Neural cell (in vitro differentiated cells): ENCODE data around the gene FDPS. TPM values are rescaled to one million over a fixed set of nuclear protein-coding genes. Genes with fewer than 3 reads are reported as not detected.

ENCODE experiments used
- H2AFZ ChIP-seq: fragments of 200-600, 300-800 bp; sonication (generic), shearing (Covaris generic); 2 replicates; pipeline ENCODE4 v1.6.0; 2014; ENCODE audit warnings: low read depth, mild to moderate bottlenecking, antibody characterized with exemption, low read length, moderate library complexity
- H3F3A ChIP-seq: fragments of 200-600 bp; shearing (Covaris generic); 2 replicates; pipeline ENCODE4 v1.6.1; 2016; ENCODE audit warnings: mild to moderate bottlenecking, moderate library complexity, mixed read lengths, antibody characterized with exemption, low read length; ENCODE audit not compliant: insufficient read depth, poor library complexity, severe bottlenecking
- H3K27ac ChIP-seq: fragments of 200-600, 300-800 bp; sonication (generic), shearing (Covaris generic); 2 replicates; pipeline ENCODE4 v1.5.1; 2014; ENCODE audit warnings: mild to moderate bottlenecking, low read length, moderate library complexity
- H3K27me3 ChIP-seq: fragments of 300-800, 200-600 bp; sonication (generic), shearing (Covaris generic); 2 replicates; pipeline ENCODE4 v1.6.0; 2014; ENCODE audit warnings: mild to moderate bottlenecking, low read depth, low read length, moderate library complexity; ENCODE audit not compliant: insufficient read depth
- H3K36me3 ChIP-seq: fragments of 300-800, 200-600 bp; sonication (generic), shearing (Covaris generic); 2 replicates; pipeline ENCODE4 v1.5.1; 2014; ENCODE audit warnings: mild to moderate bottlenecking, antibody characterized with exemption, low read length, moderate library complexity; ENCODE audit not compliant: insufficient read depth
- H3K4me2 ChIP-seq: fragments of 300-800, 200-600 bp; sonication (generic), shearing (Covaris generic); 2 replicates; pipeline ENCODE4 v1.6.0; 2014; ENCODE audit warnings: mild to moderate bottlenecking, low read length
- H3K4me3 ChIP-seq: fragments of 300-800, 200-600 bp; sonication (generic), shearing (Covaris generic); 2 replicates; pipeline ENCODE4 v1.5.1; 2014; ENCODE audit warnings: mild to moderate bottlenecking, low read length, moderate library complexity
- H3K79me2 ChIP-seq: fragments of 200-600 bp; shearing (Covaris generic); replicated peaks from 2 replicates; pipeline ENCODE4 v1.6.0; 2014; ENCODE audit warnings: mild to moderate bottlenecking, low read length, moderate library complexity; ENCODE audit not compliant: insufficient read depth
- H3K9ac ChIP-seq: fragments of 300-800, 200-600 bp; sonication (generic), shearing (Covaris generic); 2 replicates; pipeline ENCODE4 v1.6.1; 2016; ENCODE audit warnings: mild to moderate bottlenecking, low read length, mixed read lengths
- H3K9me2 ChIP-seq: fragments of 200-600 bp; shearing (Covaris generic); 2 replicates; pipeline ENCODE4 v1.6.1; 2016; ENCODE audit warnings: mild to moderate bottlenecking, low read length, mixed read lengths; ENCODE audit not compliant: insufficient read depth
- H3K9me3 ChIP-seq: fragments of 200-600, 300-800 bp; sonication (generic), shearing (Covaris generic); 2 replicates; pipeline ENCODE4 v1.6.1; 2016; ENCODE audit warnings: mild to moderate bottlenecking, mixed run types, low read length, moderate library complexity, mixed read lengths
- H4K20me1 ChIP-seq: fragments of 200-600 bp; shearing (Covaris generic); 2 replicates; pipeline ENCODE4 v1.6.1; 2016; ENCODE audit warnings: mild to moderate bottlenecking, mixed run types; ENCODE audit not compliant: insufficient read depth
- EP300 ChIP-seq: fragments of 450-650 bp; conservative IDR thresholded peaks from 2 replicates; pipeline ENCODE4 v1.6.1; 2014; ENCODE audit warnings: antibody characterized with exemption, mild to moderate bottlenecking, moderate library complexity; ENCODE audit not compliant: poor library complexity, severe bottlenecking
- EZH2 ChIP-seq: fragments of 200-600, 300-800 bp; shearing (Covaris generic), sonication (generic); IDR thresholded peaks from 2 replicates; pipeline ENCODE4 v1.6.1; 2014; ENCODE audit warnings: antibody characterized with exemption, low read length, borderline replicate concordance, mild to moderate bottlenecking; ENCODE audit not compliant: insufficient read depth, poor library complexity, severe bottlenecking
- MXI1 ChIP-seq: fragments of 450-650 bp; conservative IDR thresholded peaks from 2 replicates; pipeline ENCODE4 v1.6.1; 2014; ENCODE audit warnings: antibody characterized with exemption, mild to moderate bottlenecking; ENCODE audit not compliant: poor library complexity, severe bottlenecking
- POLR2AphosphoS5 ChIP-seq: IDR thresholded peaks from 2 replicates; pipeline ENCODE4 v1.6.1; 2012
- RAD21 ChIP-seq: fragments of 450-650 bp; conservative IDR thresholded peaks from 2 replicates; pipeline ENCODE4 v1.6.1; 2014; ENCODE audit warnings: antibody characterized with exemption, mild to moderate bottlenecking, moderate library complexity
- SMC3 ChIP-seq: fragments of 450-650 bp; conservative IDR thresholded peaks from 2 replicates; pipeline ENCODE4 v1.6.1; 2014; ENCODE audit warnings: antibody characterized with exemption, mild to moderate bottlenecking, moderate library complexity; ENCODE audit not compliant: poor library complexity
- TAF1 ChIP-seq: IDR thresholded peaks from 2 replicates; pipeline ENCODE4 v1.6.1; 2012; ENCODE audit warnings: low read depth
- polyA plus RNA-seq: library from polyadenylated mRNA; depleted of rRNA; stranded (reverse); fragments of >200 nt; gene quantifications from 2 replicates; pipeline ENCODE4 v1.2.3, GENCODE V29; 2014
- TF ChIP-seq, protein P1 (sequence below): IDR thresholded peaks from 2 replicates; pipeline ENCODE4 v1.6.1; 2012; ENCODE audit warnings: borderline replicate concordance
- TF ChIP-seq, protein P2 (sequence below): fragments of 450-650 bp; IDR thresholded peaks from 2 replicates; pipeline ENCODE4 v1.5.1; 2014; ENCODE audit warnings: antibody characterized with exemption, mild to moderate bottlenecking, moderate library complexity; ENCODE audit not compliant: poor library complexity, severe bottlenecking

FDPS gene
- polyA plus RNA-seq, 1 donor from 2014 or later = 235 TPM

DNA sequence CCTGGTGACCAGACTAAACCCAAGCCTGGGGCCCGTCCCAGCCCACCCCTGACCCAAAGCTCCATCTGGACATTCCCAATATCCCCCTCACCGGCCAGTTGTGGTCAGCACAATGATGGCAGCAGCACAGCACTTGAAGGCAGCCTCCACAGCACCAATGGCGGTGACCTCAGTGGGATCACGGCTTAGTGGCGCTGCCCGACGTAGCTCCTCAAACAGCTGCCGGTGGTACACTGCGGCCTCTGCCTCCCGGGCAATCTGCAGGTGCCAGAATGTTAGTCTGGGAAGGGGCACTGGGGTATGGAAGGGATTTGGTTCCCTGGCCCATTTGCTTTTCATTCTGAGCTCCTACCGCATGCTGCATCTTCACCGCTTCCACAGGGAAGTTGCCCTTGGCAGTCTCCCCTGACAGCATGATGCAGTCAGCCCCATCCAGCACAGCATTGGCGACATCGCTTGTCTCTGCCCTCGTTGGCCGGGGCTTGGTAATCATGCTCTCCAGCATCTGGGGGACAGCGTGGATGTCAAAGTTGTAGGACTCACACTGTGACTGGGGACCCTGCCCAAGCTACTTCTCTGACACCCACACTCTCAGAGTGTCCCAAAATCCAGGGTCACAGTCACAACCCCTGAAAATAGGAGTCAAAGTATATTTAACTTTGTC is 15.4 kb upstream of the FDPS start:
- Histone ChIP-seq H2AFZ (no peak overlapping the region), H3K9ac (no peak overlapping the region), H3K4me3 (no peak overlapping the region)

DNA sequence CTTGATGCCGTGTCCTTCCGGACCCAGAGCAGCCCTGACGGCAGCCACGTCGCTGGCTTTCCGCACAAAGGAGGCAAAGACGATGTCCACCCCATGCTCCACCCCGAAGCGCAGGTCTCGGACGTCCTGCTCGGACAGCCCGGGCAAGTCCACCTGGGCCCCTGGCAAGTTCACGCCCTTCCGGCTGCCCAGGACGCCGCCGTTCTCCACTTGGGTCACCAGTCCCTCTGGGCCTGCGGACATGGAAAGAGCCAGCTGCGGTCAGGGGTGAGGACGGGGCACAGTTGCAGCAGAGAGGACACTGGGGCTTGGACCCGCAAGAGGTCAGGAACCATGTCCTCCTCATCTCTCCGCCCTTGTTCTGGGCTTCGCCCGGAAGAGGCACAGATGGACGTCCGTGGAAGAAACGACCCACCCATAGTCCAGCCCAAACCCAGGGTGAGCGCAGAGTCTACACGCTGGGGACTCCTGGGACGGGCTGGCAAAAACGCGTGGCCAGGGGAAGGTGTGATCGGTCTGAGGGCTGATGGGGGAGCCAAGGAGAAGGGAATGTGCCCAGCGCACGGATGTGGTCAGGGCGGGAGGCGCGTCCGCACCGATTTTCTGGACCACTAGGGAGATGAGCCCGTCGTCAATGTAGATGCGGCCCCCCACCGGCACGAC is 14.0 kb upstream of the FDPS start:
- H3K79me2 ChIP-seq = no peaks in the 10 kb centered on the region
- H3K27me3 ChIP-seq = peaks cover 27% of the 10 kb centered on the region
- H3K9me2 ChIP-seq = no peaks in the 10 kb centered on the region
- no peak overlapping the region for H2AFZ ChIP-seq
- H3K36me3 ChIP-seq = no peaks in the 10 kb centered on the region
- H4K20me1 ChIP-seq = no peaks in the 10 kb centered on the region
- no peak for TF ChIP-seq TAF1
- TF ChIP-seq, protein P1, sequence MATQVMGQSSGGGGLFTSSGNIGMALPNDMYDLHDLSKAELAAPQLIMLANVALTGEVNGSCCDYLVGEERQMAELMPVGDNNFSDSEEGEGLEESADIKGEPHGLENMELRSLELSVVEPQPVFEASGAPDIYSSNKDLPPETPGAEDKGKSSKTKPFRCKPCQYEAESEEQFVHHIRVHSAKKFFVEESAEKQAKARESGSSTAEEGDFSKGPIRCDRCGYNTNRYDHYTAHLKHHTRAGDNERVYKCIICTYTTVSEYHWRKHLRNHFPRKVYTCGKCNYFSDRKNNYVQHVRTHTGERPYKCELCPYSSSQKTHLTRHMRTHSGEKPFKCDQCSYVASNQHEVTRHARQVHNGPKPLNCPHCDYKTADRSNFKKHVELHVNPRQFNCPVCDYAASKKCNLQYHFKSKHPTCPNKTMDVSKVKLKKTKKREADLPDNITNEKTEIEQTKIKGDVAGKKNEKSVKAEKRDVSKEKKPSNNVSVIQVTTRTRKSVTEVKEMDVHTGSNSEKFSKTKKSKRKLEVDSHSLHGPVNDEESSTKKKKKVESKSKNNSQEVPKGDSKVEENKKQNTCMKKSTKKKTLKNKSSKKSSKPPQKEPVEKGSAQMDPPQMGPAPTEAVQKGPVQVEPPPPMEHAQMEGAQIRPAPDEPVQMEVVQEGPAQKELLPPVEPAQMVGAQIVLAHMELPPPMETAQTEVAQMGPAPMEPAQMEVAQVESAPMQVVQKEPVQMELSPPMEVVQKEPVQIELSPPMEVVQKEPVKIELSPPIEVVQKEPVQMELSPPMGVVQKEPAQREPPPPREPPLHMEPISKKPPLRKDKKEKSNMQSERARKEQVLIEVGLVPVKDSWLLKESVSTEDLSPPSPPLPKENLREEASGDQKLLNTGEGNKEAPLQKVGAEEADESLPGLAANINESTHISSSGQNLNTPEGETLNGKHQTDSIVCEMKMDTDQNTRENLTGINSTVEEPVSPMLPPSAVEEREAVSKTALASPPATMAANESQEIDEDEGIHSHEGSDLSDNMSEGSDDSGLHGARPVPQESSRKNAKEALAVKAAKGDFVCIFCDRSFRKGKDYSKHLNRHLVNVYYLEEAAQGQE = no peak
- TF ChIP-seq RAD21 = no peak
- no peak for TF ChIP-seq SMC3
- TF ChIP-seq EZH2 = no peak
- TF ChIP-seq MXI1 = no peak
- no peak for TF ChIP-seq POLR2AphosphoS5
- TF ChIP-seq EP300 = no peak
- TF ChIP-seq, protein P2, sequence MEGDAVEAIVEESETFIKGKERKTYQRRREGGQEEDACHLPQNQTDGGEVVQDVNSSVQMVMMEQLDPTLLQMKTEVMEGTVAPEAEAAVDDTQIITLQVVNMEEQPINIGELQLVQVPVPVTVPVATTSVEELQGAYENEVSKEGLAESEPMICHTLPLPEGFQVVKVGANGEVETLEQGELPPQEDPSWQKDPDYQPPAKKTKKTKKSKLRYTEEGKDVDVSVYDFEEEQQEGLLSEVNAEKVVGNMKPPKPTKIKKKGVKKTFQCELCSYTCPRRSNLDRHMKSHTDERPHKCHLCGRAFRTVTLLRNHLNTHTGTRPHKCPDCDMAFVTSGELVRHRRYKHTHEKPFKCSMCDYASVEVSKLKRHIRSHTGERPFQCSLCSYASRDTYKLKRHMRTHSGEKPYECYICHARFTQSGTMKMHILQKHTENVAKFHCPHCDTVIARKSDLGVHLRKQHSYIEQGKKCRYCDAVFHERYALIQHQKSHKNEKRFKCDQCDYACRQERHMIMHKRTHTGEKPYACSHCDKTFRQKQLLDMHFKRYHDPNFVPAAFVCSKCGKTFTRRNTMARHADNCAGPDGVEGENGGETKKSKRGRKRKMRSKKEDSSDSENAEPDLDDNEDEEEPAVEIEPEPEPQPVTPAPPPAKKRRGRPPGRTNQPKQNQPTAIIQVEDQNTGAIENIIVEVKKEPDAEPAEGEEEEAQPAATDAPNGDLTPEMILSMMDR = no peak
- no peak overlapping the region for H3K27ac ChIP-seq
- H3F3A ChIP-seq = no peaks in the 10 kb centered on the region
- no peaks in the 10 kb centered on the region for H3K9me3 ChIP-seq
- no peak overlapping the region for H3K4me2 ChIP-seq
- H3K9ac ChIP-seq = no peak overlapping the region
- H3K4me3 ChIP-seq = no peak overlapping the region

More for the DNA sequence above, 15.4 kb upstream of the FDPS start:
- Histone ChIP-seq H3F3A (no peaks in the 10 kb centered on the region), H3K9me2 (no peaks in the 10 kb centered on the region), H3K4me2 (no peak overlapping the region), H3K9me3 (no peaks in the 10 kb centered on the region), H3K79me2 (no peaks in the 10 kb centered on the region), H3K36me3 (no peaks in the 10 kb centered on the region), H4K20me1 (no peaks in the 10 kb centered on the region), H3K27me3 (peaks cover 27% of the 10 kb centered on the region), H3K27ac (no peak overlapping the region)
- TF ChIP-seq, protein P2 = no peak
- TF ChIP-seq POLR2AphosphoS5 = no peak
- TF ChIP-seq MXI1 = no peak
- TF ChIP-seq, protein P1 = no peak
- no peak for TF ChIP-seq EZH2
- TF ChIP-seq EP300 = no peak
- no peak for TF ChIP-seq SMC3
- TF ChIP-seq RAD21 = no peak
- TF ChIP-seq TAF1 = no peak
